GM12892 (cell line): ENCODE results near the gene RHOT1.

Experiments used
- POLR2A ChIP-seq: IDR thresholded peaks from 2 replicates; pipeline ENCODE4 v1.6.1; 2011; ENCODE audit warnings: low read depth, low read length, control low read depth
- POLR2AphosphoS5 ChIP-seq: IDR thresholded peaks from 2 replicates; pipeline ENCODE4 v1.6.1; 2011; ENCODE audit warnings: low read depth, low read length, control low read depth
- TAF1 ChIP-seq: IDR thresholded peaks from 2 replicates; pipeline ENCODE4 v1.6.1; 2011; ENCODE audit warnings: low read depth, mild to moderate bottlenecking, control low read depth, low read length, borderline replicate concordance

- TF ChIP-seq TAF1 (no peak), POLR2A (no peak), POLR2AphosphoS5 (no peak)
Measured at GRCh38 chr17:32274643-32275042, 132.3 kb downstream of the RHOT1 start.
